ENCODE data around the gene SLC38A7.
"Not testable (repeated sequence)": the region's sequence is repeated elsewhere in the genome, so short reads cannot be mapped to it uniquely, and the experiment has no call there.

Gene SLC38A7

GRCh38 chr16:58655215-58655596, 29.4 kb downstream of the SLC38A7 start:
- Mint-ChIP-seq H3K4me1 (ENCODE audit: low read depth) (peaks cover 1% of the 10 kb centered on the region), H3K27ac (no peak overlapping the region), H3K9me3 (no peaks in the 10 kb centered on the region), H3K4me3 (no peak overlapping the region), H3K27me3 (ENCODE audit: low read depth) (no peaks in the 10 kb centered on the region), H3K36me3 (ENCODE audit: low read depth) (no peaks in the 10 kb centered on the region)

- no peak overlapping the region for H3K4me3 Mint-ChIP-seq
- no peak overlapping the region for H3K27ac Mint-ChIP-seq
- H3K36me3 Mint-ChIP-seq (ENCODE audit: low read depth) = no peaks in the 10 kb centered on the region
- no peaks in the 10 kb centered on the region for H3K9me3 Mint-ChIP-seq
- no peaks in the 10 kb centered on the region for H3K27me3 Mint-ChIP-seq (ENCODE audit: low read depth)
- peaks cover 1% of the 10 kb centered on the region for H3K4me1 Mint-ChIP-seq (ENCODE audit: low read depth)
These were observed 29.9 kb downstream of the SLC38A7 start for GRCh38 chr16:58654560-58655214.

GRCh38 chr16:58652741-58653140, 31.8 kb downstream of the SLC38A7 start:
- Mint-ChIP-seq H3K27ac (no peak overlapping the region), H3K27me3 (ENCODE audit: low read depth) (no peaks in the 10 kb centered on the region), H3K36me3 (ENCODE audit: low read depth) (no peaks in the 10 kb centered on the region), H3K4me3 (no peak overlapping the region), H3K9me3 (no peaks in the 10 kb centered on the region), H3K4me1 (ENCODE audit: low read depth) (no peaks in the 10 kb centered on the region)

GRCh38 chr16:58651965-58652348, 32.6 kb downstream of the SLC38A7 start:
- Mint-ChIP-seq H3K36me3 (ENCODE audit: low read depth) (no peaks in the 10 kb centered on the region), H3K4me3 (no peak overlapping the region), H3K27me3 (ENCODE audit: low read depth) (no peaks in the 10 kb centered on the region), H3K27ac (no peak overlapping the region), H3K4me1 (ENCODE audit: low read depth) (no peaks in the 10 kb centered on the region), H3K9me3 (no peaks in the 10 kb centered on the region)

GRCh38 chr16:58649707-58650106, 34.9 kb downstream of the SLC38A7 start:
- no peaks in the 10 kb centered on the region for H3K36me3 Mint-ChIP-seq (ENCODE audit: low read depth)
- no peaks in the 10 kb centered on the region for H3K4me1 Mint-ChIP-seq (ENCODE audit: low read depth)
- H3K27me3 Mint-ChIP-seq (ENCODE audit: low read depth) = no peaks in the 10 kb centered on the region
- H3K4me3 Mint-ChIP-seq = no peak overlapping the region
- H3K9me3 Mint-ChIP-seq = no peaks in the 10 kb centered on the region
- H3K27ac Mint-ChIP-seq = no peak overlapping the region

GRCh38 chr16:58647107-58647506, 37.5 kb downstream of the SLC38A7 start:
- Mint-ChIP-seq H3K36me3 (ENCODE audit: low read depth) (no peaks in the 10 kb centered on the region), H3K27me3 (ENCODE audit: low read depth) (no peaks in the 10 kb centered on the region), H3K9me3 (no peaks in the 10 kb centered on the region), H3K4me1 (ENCODE audit: low read depth) (no peaks in the 10 kb centered on the region), H3K4me3 (no peak overlapping the region), H3K27ac (no peak overlapping the region)

- Mint-ChIP-seq H3K9me3 (no peaks in the 10 kb centered on the region), H3K4me3 (no peak overlapping the region), H3K4me1 (ENCODE audit: low read depth) (no peaks in the 10 kb centered on the region), H3K27me3 (ENCODE audit: low read depth) (peaks cover 3% of the 10 kb centered on the region), H3K36me3 (ENCODE audit: low read depth) (no peaks in the 10 kb centered on the region), H3K27ac (no peak overlapping the region)
These were observed 39.6 kb downstream of the SLC38A7 start for GRCh38 chr16:58644765-58645487.

GRCh38 chr16:58644108-58644507, 40.5 kb downstream of the SLC38A7 start:
- Mint-ChIP-seq H3K36me3 (ENCODE audit: low read depth) (no peaks in the 10 kb centered on the region), H3K9me3 (no peaks in the 10 kb centered on the region), H3K4me3 (no peak overlapping the region), H3K27ac (no peak overlapping the region), H3K4me1 (ENCODE audit: low read depth) (no peaks in the 10 kb centered on the region), H3K27me3 (ENCODE audit: low read depth) (peaks cover 9% of the 10 kb centered on the region)

GRCh38 chr16:58640949-58641348, 43.6 kb downstream of the SLC38A7 start:
- Mint-ChIP-seq H3K4me3 (no peak overlapping the region), H3K27ac (no peak overlapping the region), H3K36me3 (ENCODE audit: low read depth) (no peaks in the 10 kb centered on the region), H3K9me3 (no peaks in the 10 kb centered on the region), H3K4me1 (ENCODE audit: low read depth) (no peaks in the 10 kb centered on the region), H3K27me3 (ENCODE audit: low read depth) (peaks cover 14% of the 10 kb centered on the region)

GRCh38 chr16:58639836-58640235, 44.7 kb downstream of the SLC38A7 start:
- Mint-ChIP-seq H3K4me1 (ENCODE audit: low read depth) (no peaks in the 10 kb centered on the region), H3K4me3 (no peak overlapping the region), H3K9me3 (no peaks in the 10 kb centered on the region), H3K27me3 (ENCODE audit: low read depth) (peaks cover 16% of the 10 kb centered on the region), H3K36me3 (ENCODE audit: low read depth) (no peaks in the 10 kb centered on the region), H3K27ac (no peak overlapping the region)

- H3K27ac Mint-ChIP-seq = no peak overlapping the region
- no peaks in the 10 kb centered on the region for H3K36me3 Mint-ChIP-seq (ENCODE audit: low read depth)
- H3K4me1 Mint-ChIP-seq (ENCODE audit: low read depth) = no peaks in the 10 kb centered on the region
- H3K27me3 Mint-ChIP-seq (ENCODE audit: low read depth) = peaks cover 16% of the 10 kb centered on the region
- no peak overlapping the region for H3K4me3 Mint-ChIP-seq
- H3K9me3 Mint-ChIP-seq = no peaks in the 10 kb centered on the region
These were observed 45.3 kb downstream of the SLC38A7 start for GRCh38 chr16:58639230-58639629.

- H3K4me3 Mint-ChIP-seq = no peak overlapping the region
- H3K27ac Mint-ChIP-seq = no peak overlapping the region
- H3K4me1 Mint-ChIP-seq (ENCODE audit: low read depth) = no peaks in the 10 kb centered on the region
- H3K36me3 Mint-ChIP-seq (ENCODE audit: low read depth) = no peaks in the 10 kb centered on the region
- peaks cover 16% of the 10 kb centered on the region for H3K27me3 Mint-ChIP-seq (ENCODE audit: low read depth)
- H3K9me3 Mint-ChIP-seq = no peaks in the 10 kb centered on the region
These were observed 46.2 kb downstream of the SLC38A7 start for GRCh38 chr16:58638148-58639036.

- H3K9me3 Mint-ChIP-seq, H3K27ac Mint-ChIP-seq: not testable (repeated sequence)
- H3K27me3 Mint-ChIP-seq (ENCODE audit: low read depth) = peaks cover 16% of the 10 kb centered on the region
These were observed 47.5 kb downstream of the SLC38A7 start for GRCh38 chr16:58637021-58637420.

GRCh38 chr16:58636466-58636865, 48.1 kb downstream of the SLC38A7 start:
- no peaks in the 10 kb centered on the region for H3K36me3 Mint-ChIP-seq (ENCODE audit: low read depth)
- no peaks in the 10 kb centered on the region for H3K9me3 Mint-ChIP-seq
- no peak overlapping the region for H3K27ac Mint-ChIP-seq
- no peak overlapping the region for H3K4me3 Mint-ChIP-seq
- H3K27me3 Mint-ChIP-seq (ENCODE audit: low read depth) = peaks cover 16% of the 10 kb centered on the region
- peaks cover 2% of the 10 kb centered on the region for H3K4me1 Mint-ChIP-seq (ENCODE audit: low read depth)

More at GRCh38 chr16:58637021-58637420, 47.5 kb downstream of the SLC38A7 start:
- H3K4me3 Mint-ChIP-seq; H3K36me3 Mint-ChIP-seq (ENCODE audit: low read depth); H3K4me1 Mint-ChIP-seq (ENCODE audit: low read depth): not testable (repeated sequence)

GRCh38 chr16:58635502-58635901, 49.1 kb downstream of the SLC38A7 start:
- Mint-ChIP-seq H3K9me3 (no peaks in the 10 kb centered on the region), H3K36me3 (ENCODE audit: low read depth) (no peaks in the 10 kb centered on the region), H3K4me3 (no peak overlapping the region), H3K27me3 (ENCODE audit: low read depth) (peaks cover 16% of the 10 kb centered on the region), H3K4me1 (ENCODE audit: low read depth) (peaks cover 6% of the 10 kb centered on the region), H3K27ac (no peak overlapping the region)

All from T-helper 1 cell treated with Interleukin-12 subunit alpha and Interleukin-12 subunit beta and Interleukin-4 antibody, amounts not matched to agents 30 μg/mL and 1 μg/mL, for 36 hours (primary cell).